Stimulated activated CD4-positive, alpha-beta T cell treated with anti-CD3 and anti-CD28 coated beads, Interleukin-15, amount 100 ng/mL, for 48 hours (primary cell): ENCODE measurements around the gene NPHP4.

Experiments
- DNase-seq, 2 donors: peaks; one replicate each; pipeline ENCODE4 v3.0.0-alpha.2; 2020; ENCODE audit warnings: low read depth in 2 of 2

Gene NPHP4

GRCh38 chr1:5832916-5833895 lies 159.0 kb downstream of the NPHP4 start:
- DNase-seq: no peak

GRCh38 chr1:5831600-5832335 lies 160.5 kb downstream of the NPHP4 start:
- DNase-seq: no peak

DNA sequence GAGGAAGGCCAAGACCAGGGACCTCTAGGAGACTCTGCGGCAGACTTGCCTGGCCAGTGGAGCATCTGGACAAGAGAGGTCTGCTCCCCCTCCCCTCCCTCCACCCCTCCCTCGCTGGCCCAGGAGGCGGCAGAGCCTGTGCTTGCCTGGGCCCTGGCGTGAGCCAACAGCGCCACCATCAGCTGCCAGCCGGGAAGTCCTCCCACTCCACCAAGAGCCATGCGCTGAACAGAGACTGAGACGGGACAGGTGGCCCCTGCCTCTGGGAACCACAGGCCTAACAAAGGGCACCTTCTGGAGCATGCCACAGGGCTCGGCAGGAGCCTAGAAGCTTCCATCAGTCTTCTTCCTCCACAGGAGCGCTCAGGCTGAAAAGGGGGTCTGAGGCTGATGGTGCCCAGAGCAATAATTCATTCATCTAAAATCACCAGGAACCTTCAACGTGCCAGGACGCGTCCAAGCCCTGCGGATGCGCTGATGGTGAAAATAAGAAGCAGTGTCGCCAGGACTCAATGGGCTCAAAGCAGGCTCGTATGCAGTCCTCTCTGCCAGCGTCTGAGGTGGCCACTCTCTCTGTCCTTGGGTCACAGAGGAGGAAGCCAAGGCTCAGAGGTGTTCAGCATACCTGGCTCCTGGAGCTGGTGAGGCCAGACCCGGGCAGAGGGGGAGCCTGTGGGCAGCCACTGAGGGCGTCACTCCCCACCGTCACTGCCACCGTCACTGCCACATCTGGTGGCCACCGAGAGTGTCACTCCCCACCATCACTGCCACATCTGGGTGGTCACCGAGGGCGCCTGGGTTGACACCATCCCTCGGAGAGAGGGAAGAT lies 161.2 kb downstream of the NPHP4 start:
- no peak for DNase-seq

DNA sequence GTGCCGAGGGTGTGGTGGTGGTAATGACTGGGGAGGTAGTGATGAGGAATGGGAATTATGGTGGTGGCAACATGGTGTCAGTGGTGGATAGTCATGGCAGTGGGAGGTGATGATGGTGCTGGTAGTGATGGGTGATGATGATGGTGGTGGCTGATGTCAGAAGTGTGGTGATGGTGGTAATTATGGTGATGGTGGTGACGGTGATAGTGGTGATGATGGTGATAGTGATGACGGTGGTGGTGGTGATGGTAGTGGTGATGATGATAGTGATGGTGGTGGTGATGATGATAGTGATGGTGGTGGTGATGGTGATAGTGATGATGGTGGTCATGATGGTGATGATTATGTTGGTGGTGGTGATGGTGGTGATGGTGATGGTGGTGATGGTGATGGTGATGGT lies 162.8 kb downstream of the NPHP4 start:
- DNase-seq: no peak

- no peak for DNase-seq
These were observed 163.8 kb downstream of the NPHP4 start for GRCh38 chr1:5828308-5828935.

DNA sequence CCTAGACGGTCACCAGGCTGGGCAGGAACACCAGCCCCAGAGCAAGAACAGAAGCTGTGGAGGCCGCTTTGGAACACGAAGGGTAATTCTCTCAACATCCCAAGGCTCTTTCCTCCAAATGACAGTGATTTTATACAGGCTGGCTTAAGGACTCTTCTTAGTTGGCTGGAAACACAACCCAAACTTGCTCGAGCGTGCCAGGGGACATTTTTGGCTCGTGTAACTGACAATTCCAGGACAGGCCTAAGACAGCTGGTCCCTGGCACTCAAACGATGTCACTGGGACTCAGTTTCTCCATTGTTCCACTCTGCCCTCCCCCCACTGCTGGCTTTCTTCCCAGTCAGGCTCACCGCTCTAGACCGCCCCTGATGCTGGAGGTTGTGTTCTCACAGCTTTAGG lies 164.7 kb downstream of the NPHP4 start:
- no peak for DNase-seq

- DNase-seq: no peak
These were observed 165.6 kb downstream of the NPHP4 start for GRCh38 chr1:5826601-5827000.

DNA sequence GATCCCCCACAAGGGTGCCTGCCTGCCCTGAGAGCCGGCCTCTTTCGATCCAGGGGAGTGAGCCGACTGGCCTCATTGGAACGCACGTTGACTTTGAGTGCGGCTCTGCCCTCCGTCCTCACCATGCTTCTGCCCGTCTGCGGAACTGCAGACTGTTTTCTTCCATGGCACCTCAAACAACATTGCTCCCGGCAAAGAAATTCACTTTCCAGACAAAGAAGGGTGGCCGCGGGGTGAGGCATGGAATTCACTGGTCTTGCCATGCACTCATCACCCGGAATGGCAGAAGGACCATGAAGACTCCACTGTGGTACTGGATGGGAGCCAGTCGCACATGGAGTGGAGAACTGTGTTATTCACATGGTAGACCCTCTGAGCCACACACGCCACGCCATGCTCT lies 169.5 kb downstream of the NPHP4 start:
- DNase-seq: no peak

DNA sequence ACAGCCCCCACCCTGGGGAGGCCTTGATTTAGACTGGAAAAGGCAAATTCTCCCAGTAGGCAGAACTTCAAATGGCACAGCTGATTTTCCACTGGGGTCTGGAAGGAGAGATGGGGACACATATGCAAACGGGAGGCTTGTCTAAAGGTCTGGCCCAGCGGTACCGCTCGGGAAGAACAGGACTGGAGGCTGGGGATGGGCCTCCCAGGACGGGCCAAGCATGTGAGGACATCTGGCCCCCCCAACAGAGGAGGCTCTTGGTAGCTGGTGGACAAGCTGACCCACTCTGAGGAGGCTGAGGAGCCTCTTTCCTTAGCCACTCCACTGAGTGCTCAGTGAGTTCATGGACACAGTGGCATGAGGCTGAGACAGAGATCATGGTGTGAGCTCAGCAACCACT lies 170.0 kb downstream of the NPHP4 start:
- DNase-seq: no peak

GRCh38 chr1:5821540-5822176 lies 170.6 kb downstream of the NPHP4 start:
- DNase-seq: no peak

GRCh38 chr1:5820026-5820421 lies 172.2 kb downstream of the NPHP4 start:
- DNase-seq: no peak

- DNase-seq: no peak
These were observed 172.7 kb downstream of the NPHP4 start for GRCh38 chr1:5819391-5820025.

DNA sequence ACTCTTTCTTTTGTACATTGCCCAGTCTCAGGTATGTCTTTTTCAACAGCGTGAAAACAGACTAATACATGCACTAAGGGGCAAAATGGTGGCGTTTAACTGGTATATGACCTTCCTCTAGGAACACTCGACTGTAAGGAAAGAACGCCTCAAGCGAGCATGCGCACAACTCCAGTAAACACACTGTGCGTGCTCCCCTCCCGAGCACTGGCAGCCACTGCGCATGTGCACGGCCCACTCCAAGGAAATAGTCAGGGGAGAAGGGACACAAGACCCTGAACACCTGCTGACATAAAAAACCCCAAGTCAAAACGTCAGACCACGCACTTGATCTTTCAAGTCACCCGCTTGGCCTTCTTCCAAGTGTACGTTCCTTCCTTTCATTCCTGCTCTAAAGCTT lies 173.5 kb downstream of the NPHP4 start:
- no peak for DNase-seq

DNA sequence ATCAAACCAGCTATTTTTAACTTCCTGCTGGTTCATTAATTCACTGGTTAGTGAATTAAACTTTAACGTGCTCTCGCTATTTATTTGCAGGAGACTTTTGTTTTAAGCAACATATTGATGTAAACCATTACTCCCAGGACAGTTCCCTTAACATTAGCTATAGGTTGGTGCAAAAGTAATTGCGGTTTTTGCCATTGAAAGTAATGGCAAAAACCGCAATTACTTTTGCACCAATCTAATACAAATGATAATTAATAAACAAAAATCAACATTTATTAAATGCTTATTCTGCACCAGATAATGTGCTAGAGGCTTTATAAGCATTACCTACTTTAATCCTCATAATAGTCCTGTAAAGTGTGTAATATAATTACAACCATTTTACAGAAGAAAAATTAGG lies 176.5 kb downstream of the NPHP4 start:
- DNase-seq: no peak

- DNase-seq: no peak
These were observed 177.0 kb downstream of the NPHP4 start for GRCh38 chr1:5815211-5815610.

- DNase-seq: no peak
These were observed 178.1 kb downstream of the NPHP4 start for GRCh38 chr1:5814046-5814619.

- DNase-seq: no peak
These were observed 178.7 kb downstream of the NPHP4 start for GRCh38 chr1:5813480-5813879.
